GM21423 (cell line): ENCODE data around the gene ARHGAP24.

Experiments used
- ATAC-seq: cut with Tn5 transposase; IDR thresholded peaks from one replicate; pipeline ENCODE4 v1.9.1; 2021; ENCODE audit warnings: mild to moderate bottlenecking, moderate library complexity; ENCODE audit not compliant: unreplicated experiment

Gene ARHGAP24

DNA sequence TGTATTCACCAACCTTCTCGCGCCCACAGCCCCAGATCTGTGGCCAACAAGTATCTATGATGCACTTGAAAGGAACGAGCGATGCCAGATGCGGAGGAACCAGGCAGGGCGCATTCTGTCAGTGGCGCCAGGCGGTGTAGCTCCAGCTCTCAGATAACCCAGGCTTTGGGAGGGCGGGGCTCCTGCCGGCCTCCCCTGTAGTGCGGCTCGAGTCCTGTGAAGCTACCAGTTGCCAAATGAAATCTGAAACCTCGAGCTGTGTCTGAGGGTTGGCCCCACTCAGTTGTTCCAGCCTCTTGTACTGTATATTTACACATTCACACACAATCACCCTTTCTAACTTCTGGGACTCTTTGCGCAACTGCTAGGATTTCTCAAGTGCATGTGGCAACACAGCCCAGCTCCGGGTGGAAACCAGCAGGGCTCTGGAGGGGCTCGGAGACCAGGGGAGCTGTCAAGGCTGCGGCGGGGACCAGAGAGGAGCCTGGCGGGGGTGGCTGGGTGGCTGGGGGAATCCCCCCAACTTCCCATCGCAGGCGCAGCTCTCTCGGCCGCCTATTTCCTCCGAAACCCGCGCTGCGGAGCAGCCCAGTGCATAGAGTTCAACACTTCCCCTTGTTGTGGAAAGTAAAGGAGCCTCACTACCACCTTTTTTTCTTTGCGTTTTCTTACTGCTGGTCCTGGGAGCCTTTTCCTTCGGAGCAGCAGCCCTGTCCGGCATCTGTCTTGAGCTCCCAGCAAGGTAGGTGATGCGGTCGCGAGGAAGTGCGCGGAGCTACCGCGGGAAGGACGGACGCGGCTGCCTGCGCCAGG lies at the start of gene ARHGAP24:
Gene ARHGAP24 (plus strand): TSS at position 333 of the 813 bp plus-strand sequence.
- ATAC-seq, result peak; percentile 88

DNA sequence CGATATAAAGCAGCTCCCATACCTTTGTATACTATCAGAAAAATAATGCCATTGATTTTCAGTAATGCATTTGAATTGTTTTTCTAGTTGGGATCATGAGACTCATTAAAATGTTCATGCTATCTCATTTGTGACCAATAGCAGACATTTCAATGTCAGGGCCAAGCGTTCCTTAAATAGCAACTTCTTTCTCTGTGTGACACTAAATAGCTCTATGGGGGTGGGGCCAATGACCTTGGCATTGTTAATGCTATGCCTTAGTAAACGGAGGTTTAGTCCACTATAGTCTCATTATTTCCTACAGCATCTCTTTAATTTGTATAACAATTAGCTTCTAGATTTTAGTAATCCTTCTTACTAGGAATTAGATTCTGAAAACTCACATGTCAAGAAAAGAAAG lies 48.6 kb upstream of the ARHGAP24 start:
- no peak for ATAC-seq

GRCh38 chr4:85427123-85427522 lies 47.8 kb upstream of the ARHGAP24 start:
- ATAC-seq, result no peak

DNA sequence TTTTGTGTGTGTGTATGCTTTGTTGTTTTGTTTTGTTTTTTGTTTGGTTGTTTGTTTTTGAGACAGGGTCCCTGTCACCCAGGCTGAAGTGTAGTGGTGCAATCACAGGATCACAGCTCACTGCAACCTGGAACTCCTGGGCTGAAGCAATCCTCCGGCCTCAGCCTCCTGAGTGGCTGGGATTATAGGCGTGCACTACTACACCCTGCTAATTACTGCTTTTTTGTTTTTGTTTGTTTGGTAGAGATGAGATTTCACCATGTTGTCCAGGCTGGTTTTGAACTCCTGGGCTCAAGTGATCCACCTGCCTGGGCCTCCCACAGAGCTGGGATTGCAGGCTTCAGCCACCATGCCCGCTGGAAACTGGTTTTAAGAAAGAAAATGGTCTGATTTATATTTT lies 44.7 kb upstream of the ARHGAP24 start:
- no peak for ATAC-seq

GRCh38 chr4:85430697-85431096 lies 44.3 kb upstream of the ARHGAP24 start:
- no peak for ATAC-seq

DNA sequence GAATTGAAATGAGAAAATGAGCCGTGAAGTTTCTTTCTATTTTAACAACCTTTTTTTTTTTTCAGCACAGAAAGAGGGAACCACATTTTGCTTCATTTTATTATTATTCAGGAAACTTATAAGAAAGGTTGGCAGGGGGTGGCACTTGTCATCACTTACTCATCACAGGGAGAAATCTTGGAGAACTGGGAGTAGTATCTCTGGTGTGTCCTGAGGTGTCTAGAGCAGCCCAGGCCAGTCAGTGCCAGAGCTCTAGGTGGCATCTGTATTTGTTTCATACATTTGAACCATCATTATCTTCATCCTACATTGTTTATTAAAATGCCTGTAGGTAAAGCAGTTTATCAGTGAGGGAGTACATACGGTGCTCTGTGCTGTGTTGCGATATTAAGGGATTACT lies 43.8 kb upstream of the ARHGAP24 start:
- ATAC-seq, result no peak

DNA sequence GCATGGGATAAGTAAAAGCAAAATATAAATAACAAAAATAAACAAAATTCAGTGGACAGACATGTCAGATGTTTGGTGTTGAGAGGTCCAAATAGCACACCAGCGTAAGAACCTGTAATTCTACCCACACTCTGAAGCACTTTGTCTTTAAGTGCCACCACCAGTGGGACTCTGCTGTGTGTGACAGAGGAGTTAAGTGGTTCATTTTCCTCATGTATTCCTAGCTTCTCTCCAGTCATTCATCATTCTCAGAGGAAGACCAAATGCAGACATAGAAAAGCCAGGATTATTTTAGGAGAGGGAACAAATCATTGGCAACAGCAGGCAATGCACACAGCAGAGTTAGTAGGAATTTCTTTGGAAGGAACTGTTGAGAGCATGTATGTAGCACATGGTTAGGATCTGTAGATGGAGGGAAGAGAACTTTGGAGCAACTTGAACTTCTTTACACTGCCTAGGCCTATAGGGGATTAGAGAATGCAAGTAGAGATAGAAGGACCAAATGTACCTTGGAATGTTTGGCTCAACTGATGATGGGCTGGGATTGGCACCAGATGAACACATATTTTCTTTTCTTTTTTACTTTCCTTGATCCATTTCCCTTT lies 43.0 kb upstream of the ARHGAP24 start:
- no peak for ATAC-seq

DNA sequence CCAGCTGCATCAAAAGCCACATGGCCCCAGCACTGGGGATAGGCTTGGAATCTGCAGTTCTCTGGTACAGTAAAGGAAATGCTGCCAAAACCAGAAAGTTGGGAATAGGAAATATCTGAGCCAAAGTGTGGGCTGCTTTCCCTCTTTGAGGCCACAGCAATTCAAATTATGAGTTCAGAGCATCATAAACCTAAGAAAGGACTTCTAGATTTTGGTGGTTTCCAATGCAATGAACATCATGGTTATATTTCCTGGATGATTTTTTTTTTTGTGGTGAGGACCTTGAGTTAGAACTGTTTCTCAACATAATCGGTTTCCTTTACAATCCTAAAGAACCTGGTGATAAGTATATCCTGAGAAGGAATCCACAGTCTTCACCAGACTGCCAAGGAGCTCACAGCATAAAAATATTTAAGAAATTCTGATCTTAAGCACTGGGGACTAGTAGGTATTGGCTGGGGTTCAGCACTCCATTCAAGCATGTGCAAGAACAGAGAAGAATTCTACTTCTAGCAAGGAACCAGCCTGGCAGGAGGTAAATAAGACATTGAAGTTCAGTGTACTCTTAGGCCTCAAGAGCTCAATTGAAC lies 29.8 kb upstream of the ARHGAP24 start:
- no peak for ATAC-seq

DNA sequence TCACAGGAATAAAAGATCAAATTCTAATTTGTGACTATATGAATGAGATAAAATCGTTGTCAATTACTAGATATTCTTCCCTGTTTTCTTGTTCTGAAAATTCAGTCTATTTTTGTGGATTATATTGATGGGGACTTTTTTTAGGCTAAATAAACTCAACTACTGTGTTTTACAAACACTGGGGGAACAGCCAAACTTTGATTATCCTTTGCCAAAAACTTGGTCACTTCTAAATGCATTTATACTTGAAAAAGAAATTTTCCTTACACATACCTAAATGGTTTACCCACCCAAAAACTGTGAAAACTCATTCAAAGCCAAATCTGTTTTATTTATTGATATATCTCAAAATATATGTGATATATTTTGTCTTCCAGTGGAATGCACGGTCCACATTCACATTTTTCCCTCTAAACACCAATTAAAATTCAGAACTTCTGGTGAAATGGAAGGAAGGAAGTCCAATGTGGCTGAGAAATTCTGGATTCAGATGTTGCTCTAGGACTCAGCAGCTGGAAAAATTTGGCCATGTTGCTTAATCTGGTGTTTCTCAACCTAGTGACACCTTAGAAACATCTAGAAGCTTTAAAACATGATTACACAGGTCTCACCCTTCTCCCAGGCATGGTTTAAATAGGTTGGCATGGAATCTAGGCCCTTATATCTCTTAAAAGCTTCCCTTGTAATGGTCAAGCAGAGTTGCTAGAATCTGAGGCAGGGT lies 28.6 kb upstream of the ARHGAP24 start:
- no peak for ATAC-seq

DNA sequence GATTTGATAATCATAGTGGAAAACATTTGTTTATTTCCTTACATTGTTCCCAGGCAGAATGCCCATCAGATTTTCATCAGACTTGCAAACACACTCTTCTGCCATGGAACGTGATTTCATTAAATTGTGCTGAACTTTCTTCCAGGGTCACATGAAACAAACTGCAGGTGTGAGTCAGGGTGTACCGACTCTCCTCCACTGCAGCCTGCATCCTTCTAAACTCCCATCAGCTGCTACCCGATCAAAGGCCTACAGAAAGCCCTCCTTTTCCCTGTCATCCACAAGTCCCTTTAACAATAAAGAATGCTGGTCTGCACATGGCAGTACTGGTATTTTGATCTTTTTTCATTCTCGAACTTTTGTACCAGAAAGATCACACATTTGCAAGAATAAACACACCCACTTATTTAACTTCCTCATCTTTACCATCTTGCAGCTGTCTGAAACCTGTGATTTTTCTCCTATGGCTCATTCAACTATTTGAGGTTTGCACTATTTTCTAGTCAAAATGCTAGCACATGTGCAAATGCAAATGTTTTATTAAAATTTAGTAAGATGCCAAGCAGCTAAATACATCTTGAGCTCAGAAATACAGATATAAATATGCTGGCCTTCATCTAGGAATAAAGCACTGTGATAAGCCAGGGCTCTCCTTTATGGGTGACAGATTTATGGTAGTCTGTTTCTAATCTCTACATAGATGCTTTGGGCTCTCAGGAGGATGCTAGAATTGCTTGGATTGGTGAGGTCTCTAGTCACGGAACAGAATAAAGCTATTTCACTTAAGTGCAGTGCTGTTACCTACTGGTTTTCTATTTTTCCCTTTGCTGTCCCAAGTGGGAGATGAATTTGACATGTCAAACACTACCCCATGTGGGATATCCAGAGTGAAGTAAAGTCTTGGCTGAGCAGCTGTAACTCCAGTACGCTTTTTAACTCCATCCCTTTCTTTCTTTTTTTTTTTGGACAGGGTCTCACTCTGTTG lies 25.8 kb upstream of the ARHGAP24 start:
- ATAC-seq, result peak; percentile 64

- no peak for ATAC-seq
Observed at GRCh38 chr4:85452058-85452731, 22.8 kb upstream of the ARHGAP24 start.

DNA sequence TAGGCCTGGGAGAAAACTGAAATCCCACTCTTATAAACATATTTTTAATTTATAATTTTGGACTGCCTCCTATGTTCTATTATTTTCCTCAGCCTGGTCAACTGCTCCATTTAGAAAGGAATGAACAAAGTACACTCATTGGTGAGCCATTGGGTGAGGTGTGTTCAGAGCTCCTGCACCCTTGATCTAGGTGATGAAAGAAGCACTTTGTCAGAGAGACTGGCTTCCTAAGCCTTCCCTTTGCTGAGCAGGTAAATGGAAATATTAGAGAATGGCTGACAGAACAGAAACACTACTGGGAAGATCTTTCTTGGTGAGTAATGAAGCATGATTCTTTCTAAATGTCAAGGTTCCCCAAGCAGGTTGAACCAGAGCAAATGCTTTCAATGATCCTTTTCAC lies 19.0 kb upstream of the ARHGAP24 start:
- ATAC-seq, result no peak

DNA sequence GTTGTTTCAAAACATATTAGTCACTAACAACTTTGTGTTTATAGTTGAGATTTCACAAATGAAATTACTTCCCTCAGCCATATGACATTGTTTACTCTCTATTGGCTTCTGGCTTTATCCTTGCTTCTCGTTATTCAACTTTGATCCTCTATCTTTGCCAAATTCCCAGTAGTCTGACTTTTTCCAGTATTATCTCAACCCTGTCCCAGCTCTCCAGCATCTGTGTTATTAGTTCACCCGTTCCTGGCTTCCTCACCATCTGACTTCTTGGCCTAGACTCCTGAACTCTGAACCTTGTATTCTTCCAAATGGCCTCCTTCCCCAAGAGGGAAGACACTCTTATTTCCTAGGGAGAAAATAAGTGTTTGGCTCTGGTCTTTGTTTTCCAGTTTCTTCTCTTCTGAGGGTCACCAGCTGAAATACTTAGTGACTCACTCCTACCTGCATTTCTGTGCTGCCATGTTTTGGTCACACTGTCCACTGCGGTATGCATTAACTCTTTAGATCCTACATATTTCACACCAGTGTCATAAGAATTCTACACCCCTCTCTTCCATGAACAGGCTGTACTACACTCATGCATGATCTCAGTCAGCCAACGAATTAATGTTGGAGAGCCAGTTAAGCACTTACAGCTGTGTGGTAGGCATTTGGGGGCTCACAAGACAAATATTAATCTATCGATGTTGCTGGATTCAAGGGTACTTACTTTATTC lies 17.0 kb upstream of the ARHGAP24 start:
- no peak for ATAC-seq

DNA sequence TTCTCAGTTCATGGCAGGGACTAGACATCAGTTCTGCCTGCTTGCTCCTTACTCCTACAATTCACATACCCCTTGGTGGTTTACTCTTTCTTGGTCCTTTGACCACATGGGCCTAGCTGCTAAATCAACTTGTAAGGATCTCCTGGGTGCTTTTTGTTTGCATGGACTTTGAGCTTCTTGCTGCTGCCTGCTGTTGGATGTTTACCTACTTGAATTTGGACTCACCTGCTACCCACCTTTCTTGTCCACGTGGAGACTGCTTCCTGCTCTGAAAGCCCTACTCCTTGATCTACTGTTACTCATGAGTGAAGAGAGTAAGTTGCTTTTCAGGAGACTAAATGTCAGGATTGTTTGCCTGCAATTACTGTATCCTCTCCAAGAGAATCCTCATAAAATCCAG lies 15.2 kb upstream of the ARHGAP24 start:
- ATAC-seq, result no peak

- ATAC-seq, result no peak
Observed at GRCh38 chr4:85474356-85474755, 594 bp upstream of the ARHGAP24 start.

DNA sequence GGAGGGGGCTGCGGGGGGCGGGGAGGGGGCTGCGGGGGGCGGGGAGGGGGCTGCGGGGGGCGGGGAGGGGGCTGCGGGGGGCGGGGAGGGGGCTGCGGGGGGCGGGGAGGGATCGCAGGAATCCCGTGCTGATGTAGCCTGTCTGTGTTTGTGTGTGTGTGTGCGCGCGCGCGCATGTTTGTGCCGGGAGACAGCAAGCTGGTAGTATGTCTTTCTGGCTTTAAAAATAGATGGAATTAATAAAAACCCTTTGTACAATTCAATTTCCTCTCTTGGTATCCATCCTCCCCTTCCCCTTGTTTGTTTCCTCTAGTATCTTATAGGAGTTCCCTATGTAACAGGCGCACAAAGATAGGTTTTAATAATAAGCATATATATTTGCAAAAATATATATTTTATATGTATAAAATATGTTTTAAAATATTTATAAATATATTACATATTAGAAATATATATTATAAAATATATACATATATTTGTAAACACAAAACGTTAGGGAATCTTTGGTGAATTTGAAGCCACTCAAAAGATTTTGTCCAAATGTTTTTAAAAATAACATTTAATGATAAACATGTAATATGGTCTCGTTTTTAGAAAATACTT lies 782 bp downstream of the ARHGAP24 start:
- no peak for ATAC-seq

- no peak for ATAC-seq
Observed at GRCh38 chr4:85476381-85476780, 1.4 kb downstream of the ARHGAP24 start.

GRCh38 chr4:85477534-85477933 lies 2.6 kb downstream of the ARHGAP24 start:
- no peak for ATAC-seq

- ATAC-seq, result no peak
Observed at GRCh38 chr4:85478576-85478975, 3.6 kb downstream of the ARHGAP24 start.
